ENCODE measurements around the gene PSMC3IP.

- TF ChIP-seq POLR2A (IDR thresholded peaks at IDR 0.05) = no peak
- TF ChIP-seq, protein P1, sequence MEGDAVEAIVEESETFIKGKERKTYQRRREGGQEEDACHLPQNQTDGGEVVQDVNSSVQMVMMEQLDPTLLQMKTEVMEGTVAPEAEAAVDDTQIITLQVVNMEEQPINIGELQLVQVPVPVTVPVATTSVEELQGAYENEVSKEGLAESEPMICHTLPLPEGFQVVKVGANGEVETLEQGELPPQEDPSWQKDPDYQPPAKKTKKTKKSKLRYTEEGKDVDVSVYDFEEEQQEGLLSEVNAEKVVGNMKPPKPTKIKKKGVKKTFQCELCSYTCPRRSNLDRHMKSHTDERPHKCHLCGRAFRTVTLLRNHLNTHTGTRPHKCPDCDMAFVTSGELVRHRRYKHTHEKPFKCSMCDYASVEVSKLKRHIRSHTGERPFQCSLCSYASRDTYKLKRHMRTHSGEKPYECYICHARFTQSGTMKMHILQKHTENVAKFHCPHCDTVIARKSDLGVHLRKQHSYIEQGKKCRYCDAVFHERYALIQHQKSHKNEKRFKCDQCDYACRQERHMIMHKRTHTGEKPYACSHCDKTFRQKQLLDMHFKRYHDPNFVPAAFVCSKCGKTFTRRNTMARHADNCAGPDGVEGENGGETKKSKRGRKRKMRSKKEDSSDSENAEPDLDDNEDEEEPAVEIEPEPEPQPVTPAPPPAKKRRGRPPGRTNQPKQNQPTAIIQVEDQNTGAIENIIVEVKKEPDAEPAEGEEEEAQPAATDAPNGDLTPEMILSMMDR (IDR thresholded peaks at IDR 0.05) = peak in 3 of 7 experiments; percentile 8 to 65 (median 43)
- TF ChIP-seq POLR2AphosphoS5 (IDR thresholded peaks at IDR 0.05) = peak in 2 of 3 donors; percentile 74 to 83
- no peak for TF ChIP-seq EP300 (IDR thresholded peaks at IDR 0.05)
Measured at GRCh38 chr17:42618442-42619150, 41.1 kb upstream of the PSMC3IP start.
